C4-2B (cell line): ENCODE measurements around the gene UTS2R.
"Not testable (repeated sequence)": the region's sequence is repeated elsewhere in the genome, so short reads cannot be mapped to it uniquely, and the experiment has no call there.

Experiments
- H3K27ac ChIP-seq: fragments of 450-650 bp; 2 replicates; pipeline ENCODE4 v1.5.1; 2017
- CTCF ChIP-seq: fragments of 450-650 bp; conservative IDR thresholded peaks from 2 replicates; pipeline ENCODE4 v1.5.1; 2017; ENCODE audit warnings: mild to moderate bottlenecking
- ZFX ChIP-seq: fragments of 450-650 bp; IDR thresholded peaks from 2 replicates; pipeline ENCODE4 v1.6.1; 2017

UTS2R gene

GRCh38 chr17:82376042-82376730 lies 4.6 kb downstream of the UTS2R start:
- no peak for TF ChIP-seq CTCF
- TF ChIP-seq ZFX = no peak
- H3K27ac ChIP-seq = no peak overlapping the region

- H3K27ac ChIP-seq = not testable (repeated sequence)
These were observed 5.7 kb downstream of the UTS2R start for GRCh38 chr17:82377294-82377693.

GRCh38 chr17:82377924-82378740 lies 6.6 kb downstream of the UTS2R start:
- no peak for TF ChIP-seq CTCF
- no peak for TF ChIP-seq ZFX
- no peak overlapping the region for H3K27ac ChIP-seq

GRCh38 chr17:82378741-82379021 lies 7.1 kb downstream of the UTS2R start:
- no peak for TF ChIP-seq CTCF
- no peak for TF ChIP-seq ZFX

GRCh38 chr17:82380860-82381702 lies 9.5 kb downstream of the UTS2R start:
- TF ChIP-seq ZFX (no peak), CTCF (no peak)

More at GRCh38 chr17:82378741-82379021, 7.1 kb downstream of the UTS2R start:
- no peak overlapping the region for H3K27ac ChIP-seq

GRCh38 chr17:82381703-82382009 lies 10.1 kb downstream of the UTS2R start:
- H3K27ac ChIP-seq = not testable (repeated sequence)

More at GRCh38 chr17:82380860-82381702, 9.5 kb downstream of the UTS2R start:
- no peak overlapping the region for H3K27ac ChIP-seq

- H3K27ac ChIP-seq = not testable (repeated sequence)
These were observed 10.8 kb downstream of the UTS2R start for GRCh38 chr17:82382220-82382932.

GRCh38 chr17:82382933-82383255 lies 11.3 kb downstream of the UTS2R start:
- TF ChIP-seq ZFX (no peak), CTCF (no peak)
- no peak overlapping the region for H3K27ac ChIP-seq
